ENCODE data around the gene CFAP141.

DNA sequence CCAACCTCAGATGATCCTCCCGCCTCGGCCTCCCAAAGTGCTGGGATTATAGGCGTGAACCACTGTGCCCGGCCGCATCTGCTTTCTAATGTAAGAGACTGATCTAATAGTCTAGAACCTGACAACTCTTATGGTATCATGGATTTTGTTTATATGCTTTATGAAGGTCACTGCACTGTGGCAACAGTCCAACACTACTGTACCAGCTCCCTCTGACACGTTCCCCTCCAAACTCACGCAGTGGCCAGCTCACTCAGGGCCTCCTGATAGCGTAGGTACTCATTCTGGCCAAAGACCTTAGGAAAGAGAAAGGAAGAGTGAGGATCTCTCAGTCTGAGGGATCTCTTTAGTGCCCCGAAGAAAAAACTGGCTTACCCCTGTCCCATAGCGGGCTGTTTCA is 6.0 kb upstream of the CFAP141 start:
- TF ChIP-seq, protein P1, sequence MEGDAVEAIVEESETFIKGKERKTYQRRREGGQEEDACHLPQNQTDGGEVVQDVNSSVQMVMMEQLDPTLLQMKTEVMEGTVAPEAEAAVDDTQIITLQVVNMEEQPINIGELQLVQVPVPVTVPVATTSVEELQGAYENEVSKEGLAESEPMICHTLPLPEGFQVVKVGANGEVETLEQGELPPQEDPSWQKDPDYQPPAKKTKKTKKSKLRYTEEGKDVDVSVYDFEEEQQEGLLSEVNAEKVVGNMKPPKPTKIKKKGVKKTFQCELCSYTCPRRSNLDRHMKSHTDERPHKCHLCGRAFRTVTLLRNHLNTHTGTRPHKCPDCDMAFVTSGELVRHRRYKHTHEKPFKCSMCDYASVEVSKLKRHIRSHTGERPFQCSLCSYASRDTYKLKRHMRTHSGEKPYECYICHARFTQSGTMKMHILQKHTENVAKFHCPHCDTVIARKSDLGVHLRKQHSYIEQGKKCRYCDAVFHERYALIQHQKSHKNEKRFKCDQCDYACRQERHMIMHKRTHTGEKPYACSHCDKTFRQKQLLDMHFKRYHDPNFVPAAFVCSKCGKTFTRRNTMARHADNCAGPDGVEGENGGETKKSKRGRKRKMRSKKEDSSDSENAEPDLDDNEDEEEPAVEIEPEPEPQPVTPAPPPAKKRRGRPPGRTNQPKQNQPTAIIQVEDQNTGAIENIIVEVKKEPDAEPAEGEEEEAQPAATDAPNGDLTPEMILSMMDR (IDR thresholded peaks at IDR 0.05) = no peak
- no peak for TF ChIP-seq POLR2A (IDR thresholded peaks at IDR 0.05)
